Measurements from ENCODE around the gene DUSP18.
A peak's percentile ranks its signal among the peaks of the same experiment; 100 is the strongest.

Gene DUSP18

GRCh38 chr22:30649430-30650007, 18.2 kb downstream of the DUSP18 start:
- no peak overlapping the region for H3K4me3 ChIP-seq (replicated peaks in 1 of 2; ENCODE audit: low read depth in 2 of 2, low read length in 2 of 2)
- TF ChIP-seq CTCF (IDR thresholded peaks at IDR 0.05; ENCODE audit: low read depth, low read length), result peak; percentile 18
- DNase-seq (ENCODE audit: low read depth in 2 of 2), result peak; percentile 58 to 88

GRCh38 chr22:30648825-30649224, 18.9 kb downstream of the DUSP18 start:
- TF ChIP-seq CTCF (IDR thresholded peaks at IDR 0.05; ENCODE audit: low read depth, low read length), result no peak
- H3K4me3 ChIP-seq (replicated peaks in 1 of 2; ENCODE audit: low read depth in 2 of 2, low read length in 2 of 2), result no peak overlapping the region
- DNase-seq (ENCODE audit: low read depth in 2 of 2), result no peak

GRCh38 chr22:30647536-30647935, 20.1 kb downstream of the DUSP18 start:
- no peak for DNase-seq (ENCODE audit: low read depth in 2 of 2)
- no peak overlapping the region for H3K4me3 ChIP-seq (replicated peaks in 1 of 2; ENCODE audit: low read depth in 2 of 2, low read length in 2 of 2)
- no peak for TF ChIP-seq CTCF (IDR thresholded peaks at IDR 0.05; ENCODE audit: low read depth, low read length)

- H3K4me3 ChIP-seq (replicated peaks in 1 of 2; ENCODE audit: low read depth in 2 of 2, low read length in 2 of 2), result no peak overlapping the region
- TF ChIP-seq CTCF (IDR thresholded peaks at IDR 0.05; ENCODE audit: low read depth, low read length), result no peak
- DNase-seq (ENCODE audit: low read depth in 2 of 2), result no peak
Measured at GRCh38 chr22:30646518-30647160, 21.0 kb downstream of the DUSP18 start.

- no peak for TF ChIP-seq CTCF (IDR thresholded peaks at IDR 0.05; ENCODE audit: low read depth, low read length)
- DNase-seq (ENCODE audit: low read depth in 2 of 2), result no peak
- H3K4me3 ChIP-seq (replicated peaks in 1 of 2; ENCODE audit: low read depth in 2 of 2, low read length in 2 of 2), result no peak overlapping the region
Measured at GRCh38 chr22:30643055-30643875, 24.4 kb downstream of the DUSP18 start.

GRCh38 chr22:30640839-30641430, 26.7 kb downstream of the DUSP18 start:
- no peak overlapping the region for H3K4me3 ChIP-seq (replicated peaks in 1 of 2; ENCODE audit: low read depth in 2 of 2, low read length in 2 of 2)
- DNase-seq (ENCODE audit: low read depth in 2 of 2), result no peak
- TF ChIP-seq CTCF (IDR thresholded peaks at IDR 0.05; ENCODE audit: low read depth, low read length), result no peak

All from cardiac fibroblast (primary cell).